Measurements from ENCODE around the gene RBPMS2. TPM values are rescaled to one million over a fixed set of nuclear protein-coding genes. Genes with fewer than 3 reads are reported as not detected.

Gene RBPMS2
- polyA plus RNA-seq, 1 experiment = 0.88 TPM

DNA sequence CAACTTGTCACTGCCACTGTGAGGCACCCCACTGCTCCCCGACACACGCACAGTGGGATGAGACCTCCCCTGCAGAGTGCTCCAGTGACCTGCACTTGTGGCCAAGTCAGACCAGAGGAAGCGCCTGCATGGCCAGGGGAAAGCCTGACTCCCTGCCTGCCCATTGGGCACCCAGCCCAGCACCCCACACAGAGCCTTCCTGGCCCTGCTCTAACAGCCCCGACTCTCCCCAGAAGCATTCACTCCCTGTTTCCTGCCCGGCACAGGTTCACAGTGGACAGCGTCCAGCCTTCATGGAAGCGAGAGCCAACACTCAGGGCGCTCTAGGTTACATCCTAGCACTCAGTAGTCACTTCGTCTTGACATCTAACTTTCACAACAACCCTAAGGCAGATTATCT is 27.8 kb downstream of the RBPMS2 start:
- POLR2A ChIA-PET = no interaction called here

DNA sequence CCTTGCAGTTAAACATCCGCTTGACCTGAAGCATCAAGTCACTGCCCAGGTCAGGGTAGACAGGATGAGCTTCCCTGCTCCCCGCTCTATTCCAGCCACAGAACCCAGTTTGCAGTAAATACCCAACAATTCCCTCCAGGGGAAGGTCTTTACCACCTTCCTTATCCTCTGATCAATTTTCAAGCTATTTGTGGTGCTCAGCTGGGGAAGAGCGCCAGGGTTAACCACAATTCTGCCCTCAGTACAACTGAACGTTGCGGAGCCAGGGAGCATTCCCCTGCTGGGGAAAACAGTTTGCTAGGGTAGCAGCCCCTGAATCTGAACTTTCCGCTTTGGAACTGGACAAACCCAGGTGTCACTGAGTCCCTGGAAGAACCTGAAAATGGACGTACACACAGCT is 28.5 kb downstream of the RBPMS2 start:
- ChIA-PET POLR2A (interaction anchor here (0.6 kb wide), 1 partner anchor 275 kb away, joined by 3 read pairs; no protein-coding TSS in a partner anchor), CTCF (interaction anchor here (0.5 kb wide), 1 partner anchor 9 kb away, joined by 4 read pairs; no protein-coding TSS in a partner anchor)
- DNase-seq (ENCODE audit: low read depth, low spot score) = no peak
- TF ChIP-seq, protein P1, sequence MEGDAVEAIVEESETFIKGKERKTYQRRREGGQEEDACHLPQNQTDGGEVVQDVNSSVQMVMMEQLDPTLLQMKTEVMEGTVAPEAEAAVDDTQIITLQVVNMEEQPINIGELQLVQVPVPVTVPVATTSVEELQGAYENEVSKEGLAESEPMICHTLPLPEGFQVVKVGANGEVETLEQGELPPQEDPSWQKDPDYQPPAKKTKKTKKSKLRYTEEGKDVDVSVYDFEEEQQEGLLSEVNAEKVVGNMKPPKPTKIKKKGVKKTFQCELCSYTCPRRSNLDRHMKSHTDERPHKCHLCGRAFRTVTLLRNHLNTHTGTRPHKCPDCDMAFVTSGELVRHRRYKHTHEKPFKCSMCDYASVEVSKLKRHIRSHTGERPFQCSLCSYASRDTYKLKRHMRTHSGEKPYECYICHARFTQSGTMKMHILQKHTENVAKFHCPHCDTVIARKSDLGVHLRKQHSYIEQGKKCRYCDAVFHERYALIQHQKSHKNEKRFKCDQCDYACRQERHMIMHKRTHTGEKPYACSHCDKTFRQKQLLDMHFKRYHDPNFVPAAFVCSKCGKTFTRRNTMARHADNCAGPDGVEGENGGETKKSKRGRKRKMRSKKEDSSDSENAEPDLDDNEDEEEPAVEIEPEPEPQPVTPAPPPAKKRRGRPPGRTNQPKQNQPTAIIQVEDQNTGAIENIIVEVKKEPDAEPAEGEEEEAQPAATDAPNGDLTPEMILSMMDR (IDR thresholded peaks at IDR 0.05; ENCODE audit: low read depth, low read length) = no peak
- Histone ChIP-seq H3K27ac (ENCODE audit: low read depth, low read length) (no peak overlapping the region), H3K9me3 (ENCODE audit: control insufficient read depth, insufficient read depth, low read length) (no peaks in the 10 kb centered on the region; the same call in 1 of the 2 replicates), H3K4me3 (ENCODE audit: low read depth, low read length) (no peak overlapping the region), H3K27me3 (ENCODE audit: control insufficient read depth, insufficient read depth, low read length) (peaks cover 2% of the 10 kb centered on the region)

More for the DNA sequence above, 27.8 kb downstream of the RBPMS2 start:
- CTCF ChIA-PET = interaction anchor here (1.1 kb wide), 1 partner anchor 20 kb away, joined by 3 read pairs; no protein-coding TSS in a partner anchor
- TF ChIP-seq, protein P1 (IDR thresholded peaks at IDR 0.05; ENCODE audit: low read depth, low read length) = no peak
- peaks cover 2% of the 10 kb centered on the region for H3K27me3 ChIP-seq (ENCODE audit: control insufficient read depth, insufficient read depth, low read length)
- no peak overlapping the region for H3K27ac ChIP-seq (ENCODE audit: low read depth, low read length)
- H3K9me3 ChIP-seq (ENCODE audit: control insufficient read depth, insufficient read depth, low read length) = no peaks in the 10 kb centered on the region; the same call in 1 of the 2 replicates
- no peak overlapping the region for H3K4me3 ChIP-seq (ENCODE audit: low read depth, low read length)
- no peak for DNase-seq (ENCODE audit: low read depth, low spot score)

DNA sequence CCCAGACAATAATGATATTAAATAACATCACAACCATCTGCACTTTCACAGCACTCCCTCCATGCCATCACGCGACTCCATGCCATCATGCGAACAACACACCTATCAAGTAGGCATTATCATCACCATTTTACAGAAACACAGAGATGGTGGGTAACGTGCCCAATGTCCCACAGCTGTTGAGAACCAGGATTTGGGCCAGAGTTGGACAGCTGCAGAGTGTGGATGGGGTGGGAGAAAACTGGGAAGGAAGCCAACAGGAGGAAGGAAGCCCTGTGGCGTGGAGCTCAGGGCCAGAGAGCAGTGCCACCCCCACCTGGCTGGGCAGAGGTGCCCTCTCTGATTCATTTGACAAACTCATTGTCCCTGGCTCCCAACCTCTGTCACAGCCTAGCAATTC is 29.0 kb downstream of the RBPMS2 start:
- Histone ChIP-seq H3K27me3 (ENCODE audit: control insufficient read depth, insufficient read depth, low read length) (peaks cover 2% of the 10 kb centered on the region), H3K27ac (ENCODE audit: low read depth, low read length) (no peak overlapping the region), H3K9me3 (ENCODE audit: control insufficient read depth, insufficient read depth, low read length) (no peaks in the 10 kb centered on the region; the same call in 1 of the 2 replicates), H3K4me3 (ENCODE audit: low read depth, low read length) (no peak overlapping the region)
- ChIA-PET POLR2A (no interaction called here), CTCF (no interaction called here)
- TF ChIP-seq, protein P1 (IDR thresholded peaks at IDR 0.05; ENCODE audit: low read depth, low read length) = no peak
- DNase-seq (ENCODE audit: low read depth, low spot score) = no peak

DNA sequence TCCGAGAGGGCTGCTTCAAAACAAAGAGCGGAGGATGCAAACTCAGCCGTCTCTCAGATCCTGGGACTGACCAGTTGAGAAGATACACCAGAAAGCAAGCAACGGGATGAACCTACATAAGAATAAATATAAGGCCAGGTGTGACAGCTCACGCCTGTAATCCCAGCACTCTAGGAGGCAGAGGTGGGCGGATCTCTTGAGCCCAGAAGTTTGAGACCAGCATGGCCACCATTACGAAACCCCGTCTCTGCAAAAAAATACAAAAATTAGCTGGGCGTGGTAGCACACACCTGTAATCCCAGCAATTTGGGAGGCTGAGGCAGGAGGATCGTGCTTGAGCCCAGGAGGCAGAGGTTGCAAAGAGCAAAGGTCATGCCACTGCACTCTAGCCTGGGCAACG is 31.7 kb downstream of the RBPMS2 start:
- ChIA-PET CTCF (no interaction called here), POLR2A (interaction anchor here (0.6 kb wide), 2 partner anchors 15 to 33 kb away, joined by 5 to 12 read pairs; no protein-coding TSS in a partner anchor)
- no peak overlapping the region for H3K4me3 ChIP-seq (ENCODE audit: low read depth, low read length)
- no peak overlapping the region for H3K27ac ChIP-seq (ENCODE audit: low read depth, low read length)
- TF ChIP-seq, protein P1 (IDR thresholded peaks at IDR 0.05; ENCODE audit: low read depth, low read length) = no peak
- H3K27me3 ChIP-seq (ENCODE audit: control insufficient read depth, insufficient read depth, low read length) = peaks cover 2% of the 10 kb centered on the region
- DNase-seq (ENCODE audit: low read depth, low spot score) = no peak
- no peaks in the 10 kb centered on the region; the same call in 1 of the 2 replicates for H3K9me3 ChIP-seq (ENCODE audit: control insufficient read depth, insufficient read depth, low read length)

DNA sequence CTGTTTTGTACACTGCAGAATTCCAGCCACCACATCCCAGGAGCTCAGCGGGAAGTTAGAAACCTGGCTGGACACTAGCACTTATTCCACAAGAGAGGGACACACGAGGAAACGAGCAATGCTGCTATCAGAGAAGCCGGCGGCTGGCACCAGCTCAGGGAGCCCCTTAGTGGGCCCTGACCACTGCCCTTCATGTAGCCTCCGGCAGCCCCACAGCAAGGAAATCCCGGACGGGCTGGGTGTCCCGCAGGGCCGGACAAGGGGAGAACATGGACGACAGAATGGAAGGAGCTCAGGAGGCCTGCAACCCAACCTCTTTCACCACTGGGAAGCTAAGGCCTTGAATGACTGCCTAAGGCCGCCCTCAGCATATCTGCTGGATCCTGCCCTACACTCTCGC is 32.5 kb downstream of the RBPMS2 start:
- ChIA-PET CTCF (interaction anchor here (0.9 kb wide), 1 partner anchor 93 kb away, joined by 3 read pairs; no protein-coding TSS in a partner anchor), POLR2A (interaction anchor here (0.5 to 0.6 kb wide), 2 partner anchors 22 to 24 kb away, joined by 5 to 9 read pairs; no protein-coding TSS in a partner anchor)
- H3K27me3 ChIP-seq (ENCODE audit: control insufficient read depth, insufficient read depth, low read length) = peaks cover 2% of the 10 kb centered on the region
- TF ChIP-seq, protein P1 (IDR thresholded peaks at IDR 0.05; ENCODE audit: low read depth, low read length) = no peak
- no peak overlapping the region for H3K27ac ChIP-seq (ENCODE audit: low read depth, low read length)
- H3K9me3 ChIP-seq (ENCODE audit: control insufficient read depth, insufficient read depth, low read length) = no peaks in the 10 kb centered on the region; the same call in 1 of the 2 replicates
- H3K4me3 ChIP-seq (ENCODE audit: low read depth, low read length) = no peak overlapping the region
- DNase-seq (ENCODE audit: low read depth, low spot score) = no peak

Measured in AG04450 (cell line).